T-helper 2 cell treated with Interferon-gamma antibody and Interleukin-4, amounts not matched to agents 100 ng/mL and 5 ng/mL, for 36 hours (primary cell): ENCODE measurements around the gene CYB5D1. TPM values are rescaled to one million over a fixed set of nuclear protein-coding genes. Genes with fewer than 3 reads are reported as not detected.

Experiments
- intact Hi-C: fragments of 100-400 bp; cut with micrococcal nuclease; formaldehyde crosslinking; loops from one replicate; pipeline ENCODE4 v1.15.1; 2023
- total RNA-seq: library from RNA; stranded (reverse); gene quantifications from 2 replicates; pipeline ENCODE4 v1.2.3, GENCODE V29; 2022

CYB5D1 gene
- total RNA-seq, 1 donor from 2014 or later, result 7.3 TPM

- intact Hi-C loops, result loop anchor here (10.0 kb wide), 2 partner anchors 243 to 273 kb away; partner anchors contain the start of genes HES7 and PER1
Measured at GRCh38 chr17:7881276-7882054, 23.7 kb downstream of the CYB5D1 start.

- intact Hi-C loops, result loop anchor here (10.0 kb wide), 2 partner anchors 243 to 273 kb away; partner anchors contain the start of genes HES7 and PER1
Measured at GRCh38 chr17:7882068-7882467, 24.3 kb downstream of the CYB5D1 start.

- intact Hi-C loops, result loop anchor here (10.0 kb wide), 2 partner anchors 242 to 272 kb away; partner anchors contain the start of genes HES7 and PER1
Measured at GRCh38 chr17:7882629-7883028, 24.8 kb downstream of the CYB5D1 start.

GRCh38 chr17:7883781-7884386 is 26.1 kb downstream of the CYB5D1 start:
- intact Hi-C loops, result loop anchor here (10.0 kb wide), 2 partner anchors 241 to 271 kb away; partner anchors contain the start of genes HES7 and PER1

GRCh38 chr17:7884581-7885366 is 27.0 kb downstream of the CYB5D1 start:
- intact Hi-C loops, result loop anchor here (10.0 kb wide), 2 partner anchors 240 to 270 kb away; partner anchors contain the start of genes HES7 and PER1

- intact Hi-C loops, result loop anchor here (2.0 to 10.0 kb wide), 4 partner anchors 41 to 579 kb away; partner anchors contain the start of genes EIF5A, HES7 and PER1
Measured at GRCh38 chr17:7885367-7886226, 27.8 kb downstream of the CYB5D1 start.

GRCh38 chr17:7886227-7887037 is 28.6 kb downstream of the CYB5D1 start:
- intact Hi-C loops, result loop anchor here (1.0 to 10.0 kb wide), 9 partner anchors 23 to 580 kb away; partner anchors contain the start of genes CNTROB, EIF5A, HES7 and NAA38

GRCh38 chr17:7887038-7887481 is 29.3 kb downstream of the CYB5D1 start:
- intact Hi-C loops, result loop anchor here (1.0 to 10.0 kb wide), 9 partner anchors 24 to 580 kb away; partner anchors contain the start of genes CNTROB, EIF5A, HES7 and NAA38

- intact Hi-C loops, result loop anchor here (1.0 to 10.0 kb wide), 9 partner anchors 24 to 581 kb away; partner anchors contain the start of genes CNTROB, EIF5A, HES7 and NAA38
Measured at GRCh38 chr17:7887482-7888183, 29.8 kb downstream of the CYB5D1 start.

GRCh38 chr17:7888184-7888920 is 30.5 kb downstream of the CYB5D1 start, which contains the start of gene CHD3:
Gene CHD3, plus strand, starts transcription at chr17:7888789. Its CDS starts 212 bp downstream, at chr17:7889001.
- intact Hi-C loops, result loop anchor here (10.0 kb wide), 2 partner anchors 236 to 266 kb away; partner anchors contain the start of genes HES7 and PER1

- intact Hi-C loops, result loop anchor here (10.0 kb wide), 2 partner anchors 235 to 265 kb away; partner anchors contain the start of genes HES7 and PER1
Measured at GRCh38 chr17:7889166-7889955, 31.6 kb downstream of the CYB5D1 start.

GRCh38 chr17:7893187-7893880 is 35.5 kb downstream of the CYB5D1 start:
- intact Hi-C loops, result no loop called here

GRCh38 chr17:7894226-7894625 is 36.4 kb downstream of the CYB5D1 start:
- intact Hi-C loops, result no loop called here

GRCh38 chr17:7894866-7895265 is 37.1 kb downstream of the CYB5D1 start:
- intact Hi-C loops, result no loop called here

GRCh38 chr17:7897090-7897489 is 39.3 kb downstream of the CYB5D1 start:
- intact Hi-C loops, result no loop called here

- intact Hi-C loops, result no loop called here
Measured at GRCh38 chr17:7897773-7898172, 40.0 kb downstream of the CYB5D1 start.
